ENCODE data around the gene ZSCAN31. TPM values are rescaled to one million over a fixed set of nuclear protein-coding genes. Genes with fewer than 3 reads are reported as not detected.
A peak's percentile ranks its signal among the peaks of the same experiment; 100 is the strongest.
"Not testable (repeated sequence)": the region's sequence is repeated elsewhere in the genome, so short reads cannot be mapped to it uniquely, and the experiment has no call there.

Gene ZSCAN31
- polyA plus RNA-seq, 1 donor = 6.9 TPM

GRCh38 chr6:28315628-28316027, 20.3 kb downstream of the ZSCAN31 start:
- no peak for DNase-seq

- no peak for DNase-seq
Observed at GRCh38 chr6:28312939-28313338, 23.0 kb downstream of the ZSCAN31 start.

- DNase-seq = no peak
Observed at GRCh38 chr6:28311139-28311823, 24.7 kb downstream of the ZSCAN31 start.

GRCh38 chr6:28306363-28306762, 29.6 kb downstream of the ZSCAN31 start:
- not testable (repeated sequence) for DNase-seq

GRCh38 chr6:28303570-28303969, 32.4 kb downstream of the ZSCAN31 start:
- no peak for DNase-seq

GRCh38 chr6:28296520-28297060, 39.4 kb downstream of the ZSCAN31 start:
- DNase-seq = no peak

- no peak for DNase-seq
Observed at GRCh38 chr6:28295326-28295725, 40.6 kb downstream of the ZSCAN31 start.

GRCh38 chr6:28291573-28291972, 44.4 kb downstream of the ZSCAN31 start:
- DNase-seq = no peak

- no peak for DNase-seq
Observed at GRCh38 chr6:28282926-28283325, 53.0 kb downstream of the ZSCAN31 start.

- DNase-seq = peak; percentile 43
Observed at GRCh38 chr6:28281288-28282064, 54.5 kb downstream of the ZSCAN31 start, which contains the start of gene PGBD1. PGBD1 (plus strand) TSS chr6:28281572; CDS start chr6:28283814, 2,242 bp downstream.

GRCh38 chr6:28280595-28281287, 55.2 kb downstream of the ZSCAN31 start:
- no peak for DNase-seq

GRCh38 chr6:28277746-28278145, 58.2 kb downstream of the ZSCAN31 start:
- DNase-seq = no peak

- DNase-seq = no peak
Observed at GRCh38 chr6:28274888-28275287, 61.1 kb downstream of the ZSCAN31 start.

Other genes starting within 250 kb of the ZSCAN31 start
- gene ZSCAN16, start 211.5 kb downstream of the ZSCAN31 start, polyA plus RNA-seq (ENCODE audit: insufficient read length) = 4.0 TPM
- 22.1 TPM for gene ZKSCAN8, start 194.3 kb downstream of the ZSCAN31 start, polyA plus RNA-seq (ENCODE audit: insufficient read length)
- gene ZSCAN9, start 110.9 kb downstream of the ZSCAN31 start, polyA plus RNA-seq (ENCODE audit: insufficient read length) = 19.6 TPM
- 6.1 TPM for gene ZKSCAN4, start 83.9 kb downstream of the ZSCAN31 start, polyA plus RNA-seq (ENCODE audit: insufficient read length)
- gene NKAPL, start 76.9 kb downstream of the ZSCAN31 start, polyA plus RNA-seq (ENCODE audit: insufficient read length) = 1.2 TPM
- 16.9 TPM for gene ZSCAN26, start 69.0 kb downstream of the ZSCAN31 start, polyA plus RNA-seq (ENCODE audit: insufficient read length)
- 6.0 TPM for gene PGBD1, start 54.6 kb downstream of the ZSCAN31 start, polyA plus RNA-seq (ENCODE audit: insufficient read length)
- 7.7 TPM for gene ZKSCAN3, start 13.8 kb upstream of the ZSCAN31 start, polyA plus RNA-seq (ENCODE audit: insufficient read length)
- gene ZSCAN12, start 63.6 kb upstream of the ZSCAN31 start, polyA plus RNA-seq (ENCODE audit: insufficient read length) = 6.1 TPM
- 6.7 TPM for gene ZSCAN23, start 107.3 kb upstream of the ZSCAN31 start, polyA plus RNA-seq (ENCODE audit: insufficient read length)
- not detected for gene GPX6, start 179.6 kb upstream of the ZSCAN31 start, polyA plus RNA-seq (ENCODE audit: insufficient read length)
- gene GPX5, start 189.7 kb upstream of the ZSCAN31 start, polyA plus RNA-seq (ENCODE audit: insufficient read length) = not detected

Data from hindlimb muscle (tissue), 1 donor.